A549 (cell line): ENCODE measurements around the gene RAB30. TPM values are rescaled to one million over a fixed set of nuclear protein-coding genes. Genes with fewer than 3 reads are reported as not detected.

Source experiments
- ATAC-seq, 2 experiments: fragments of 200-7000 bp in 1 of 2; fragments of >200 bp in 1 of 2; cut with Nextera tagmentation in 1 of 2; cut with Tn5 transposase in 1 of 2; 3 replicates each; pipeline versions ENCODE4 v1.8.0 to v1.9.1; 2018 to 2020; ENCODE audit warnings: mild to moderate bottlenecking in 1 of 2, moderate library complexity in 1 of 2
- CTCF ChIA-PET: fragments of 300-600 bp; sonication (Branson Sonifier 250); formaldehyde crosslinking; extraction: SDS; loops from one replicate; lab custom pipeline; 2021; ENCODE audit warnings: antibody characterized with exemption, inconsistent platforms; lab: Yijun Ruan, JAX
- POLR2A ChIA-PET: fragments of 350-600 bp; formaldehyde crosslinking; extraction: SDS; loops from one replicate; lab custom pipeline; 2021; ENCODE audit warnings: antibody characterized with exemption, inconsistent platforms; lab: Yijun Ruan, JAX
- DNase-seq, 2 experiments: peaks; one replicate each; pipeline versions ENCODE4 v3.0.0 to v3.0.0-alpha.2; 2011 to 2016; ENCODE audit warnings: low read depth in 1 of 2, low spot score in 1 of 2
- FAIRE-seq: peaks from 2 replicates; lab custom pipeline; 2011; peaks lifted over from hg19 to GRCh38; lab: Jason Lieb, UNC
- H3K27ac ChIP-seq, 2 experiments: fragments of >200 bp; sonication (Bioruptor Twin); formaldehyde crosslinking; 3 replicates each; pipeline ENCODE4 v1.5.1; 2016 to 2017
- H3K4me1 ChIP-seq: fragments of >200 bp; sonication (Bioruptor Twin); formaldehyde crosslinking; 3 replicates; pipeline ENCODE4 v1.6.1; 2016
- H3K4me2 ChIP-seq: fragments of >200 bp; sonication (Bioruptor Twin); formaldehyde crosslinking; 3 replicates; pipeline ENCODE4 v1.6.1; 2016
- H3K4me3 ChIP-seq: fragments of >200 bp; sonication (Bioruptor Twin); formaldehyde crosslinking; 3 replicates; pipeline ENCODE4 v1.5.1; 2016
- H3K9me3 ChIP-seq: fragments of >200 bp; sonication (Bioruptor Twin); formaldehyde crosslinking; 3 replicates; pipeline ENCODE4 v1.6.1; 2016
- CEBPB ChIP-seq, 2 experiments: fragments of >200 bp in 1 of 2; sonication (Bioruptor Twin) in 1 of 2; formaldehyde crosslinking in 1 of 2; IDR thresholded peaks; 2 replicates each; pipeline ENCODE4 v1.6.1; 2012 to 2016
- EHF ChIP-seq: fragments of 250-450 bp; sonication (Bioruptor Pico); IDR thresholded peaks from 2 replicates; pipeline ENCODE4 v1.5.0; 2020; ENCODE audit warnings: mild to moderate bottlenecking
- EP300 ChIP-seq, 2 experiments: fragments of >200 bp; sonication (Bioruptor Twin); formaldehyde crosslinking; IDR thresholded peaks; 2 replicates in 1 of 2; 3 replicates in 1 of 2; pipeline ENCODE4 v1.6.1; 2016 to 2017
- FOSB ChIP-seq: fragments of 250-450 bp; sonication (Bioruptor Pico); IDR thresholded peaks from 2 replicates; pipeline ENCODE4 v1.5.0; 2020; ENCODE audit warnings: mild to moderate bottlenecking, moderate library complexity
- FOSL2 ChIP-seq, 2 experiments: fragments of 450-650 bp in 1 of 2; fragments of >200 bp in 1 of 2; sonication (Bioruptor Twin) in 1 of 2; formaldehyde crosslinking; IDR thresholded peaks; 2 replicates each; pipeline versions ENCODE4 v1.5.0 to v1.6.1; 2016 to 2020; ENCODE audit warnings: mild to moderate bottlenecking in 1 of 2, moderate library complexity in 1 of 2
- HDAC2 ChIP-seq: fragments of 200-600 bp; sonication (generic); IDR thresholded peaks from 2 replicates; pipeline ENCODE4 v1.6.1; 2016
- JUN ChIP-seq, 2 experiments: fragments of >200 bp; sonication (Bioruptor Twin); formaldehyde crosslinking; IDR thresholded peaks; 2 replicates in 1 of 2; 3 replicates in 1 of 2; pipeline ENCODE4 v1.6.1; 2016 to 2017
- JUNB ChIP-seq: fragments of >200 bp; sonication (Bioruptor Twin); formaldehyde crosslinking; IDR thresholded peaks from 2 replicates; pipeline ENCODE4 v1.6.1; 2016
- NR3C1 ChIP-seq: fragments of >200 bp; sonication (Bioruptor Twin); formaldehyde crosslinking; IDR thresholded peaks from 3 replicates; pipeline ENCODE4 v1.6.1; 2017
- PBX3 ChIP-seq: IDR thresholded peaks from 2 replicates; pipeline ENCODE4 v1.6.1; 2012
- POLR2A ChIP-seq: IDR thresholded peaks from 2 replicates; pipeline ENCODE4 v1.6.1; 2012; ENCODE audit warnings: mild to moderate bottlenecking, low read length
- POLR2AphosphoS2 ChIP-seq: conservative IDR thresholded peaks from 2 replicates; pipeline ENCODE4 v1.6.1; 2012; ENCODE audit warnings: low read length, improper control_type of control experiment, inconsistent platforms
- RAD21 ChIP-seq, 2 experiments: fragments of >200 bp in 1 of 2; sonication (Bioruptor Twin) in 1 of 2; formaldehyde crosslinking in 1 of 2; IDR thresholded peaks in 1 of 2; conservative IDR thresholded peaks in 1 of 2; 2 replicates in 1 of 2; 3 replicates in 1 of 2; pipeline ENCODE4 v1.6.1; 2012 to 2018; ENCODE audit warnings: inconsistent platforms in 1 of 2
- RARB ChIP-seq: fragments of 250-450 bp; sonication (Bioruptor Pico); IDR thresholded peaks from 2 replicates; pipeline ENCODE4 v1.8.0; 2021; ENCODE audit warnings: mild to moderate bottlenecking, moderate library complexity
- SMC3 ChIP-seq: fragments of >200 bp; sonication (Bioruptor Twin); formaldehyde crosslinking; IDR thresholded peaks from 3 replicates; pipeline ENCODE4 v1.6.1; 2018; ENCODE audit warnings: inconsistent platforms
- TFCP2L1 ChIP-seq: fragments of 250-450 bp; sonication (Bioruptor Pico); IDR thresholded peaks from 2 replicates; pipeline ENCODE4 v1.5.0; 2021; ENCODE audit warnings: mild to moderate bottlenecking
- TP53 ChIP-seq: fragments of 250-450 bp; sonication (Bioruptor Pico); IDR thresholded peaks from 2 replicates; pipeline ENCODE4 v1.5.0; 2021; ENCODE audit warnings: mild to moderate bottlenecking, moderate library complexity
- USF2 ChIP-seq: fragments of 450-650 bp; IDR thresholded peaks from 2 replicates; pipeline ENCODE4 v1.6.1; 2014; ENCODE audit warnings: antibody characterized with exemption
- ZC3H11A ChIP-seq: fragments of 450-650 bp; IDR thresholded peaks from 2 replicates; pipeline ENCODE4 v1.6.1; 2014; ENCODE audit warnings: antibody characterized with exemption, mild to moderate bottlenecking
- ZNF302 ChIP-seq: fragments of 250-450 bp; sonication (Bioruptor Pico); IDR thresholded peaks from 2 replicates; pipeline ENCODE4 v1.9.0; 2021; ENCODE audit warnings: inconsistent platforms, mild to moderate bottlenecking, moderate library complexity
- ZSCAN20 ChIP-seq: fragments of 250-450 bp; sonication (Bioruptor Pico); IDR thresholded peaks from 2 replicates; pipeline ENCODE4 v1.8.0; 2022; ENCODE audit warnings: mild to moderate bottlenecking, moderate library complexity
- WGBS: methylation state at CpG from one replicate; pipeline ENCODE4 v1.1.6; 2017; ENCODE audit errors: missing lambda C conversion rate; 5-methylcytosine and 5-hydroxymethylcytosine counted together
- polyA plus RNA-seq, 4 experiments: library from polyadenylated mRNA; depleted of rRNA in 3 of 4; stranded (reverse); fragments of >200 nt; fragmentation: RNase III in 1 of 4; extraction: RNeasy Plus Mini Kit Qiagen cat#74134 plus additional on column Dnase treatment in 1 of 4; gene quantifications; 2 replicates in 3 of 4; 3 replicates in 1 of 4; pipeline ENCODE4 v1.2.3, GENCODE V29; 2011 to 2017
- TF ChIP-seq, protein P1 (sequence below): fragments of >200 bp; sonication (Bioruptor Twin); formaldehyde crosslinking; IDR thresholded peaks from 2 replicates; pipeline ENCODE4 v1.6.1; 2016

The RAB30 gene
- polyA plus RNA-seq, 2 of the 4 experiments (the other 2 are of a cell fraction) = 4.2 to 6.2 TPM

- ATAC-seq (no peak), DNase-seq (no peak), FAIRE-seq (no peak)
- TF ChIP-seq SMC3 = no peak
- TF ChIP-seq PBX3 = no peak
- no peak for TF ChIP-seq FOSL2 (IDR thresholded peaks at IDR 0.05)
- TF ChIP-seq FOSL2 (CRISPR knock-in tag; IDR thresholded peaks at IDR 0.05) = no peak
- TF ChIP-seq CEBPB (IDR thresholded peaks at IDR 0.05) = no peak
- TF ChIP-seq ZNF302 (CRISPR knock-in tag) = no peak
- TF ChIP-seq, protein P1, sequence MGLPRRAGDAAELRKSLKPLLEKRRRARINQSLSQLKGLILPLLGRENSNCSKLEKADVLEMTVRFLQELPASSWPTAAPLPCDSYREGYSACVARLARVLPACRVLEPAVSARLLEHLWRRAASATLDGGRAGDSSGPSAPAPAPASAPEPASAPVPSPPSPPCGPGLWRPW = no peak
- TF ChIP-seq JUN (IDR thresholded peaks at IDR 0.05) = no peak
- no peak for TF ChIP-seq FOSB (CRISPR knock-in tag)
- TF ChIP-seq USF2 = no peak
- no peak for TF ChIP-seq RAD21 (conservative IDR thresholded peaks at IDR 0.05 in 1 of 2, IDR thresholded peaks at IDR 0.05 in 1 of 2)
- no peak for TF ChIP-seq POLR2AphosphoS2
- Histone ChIP-seq H3K9me3 (no peaks in the 10 kb centered on the region), H3K4me3 (no peak overlapping the region), H3K4me1 (no peaks in the 10 kb centered on the region), H3K4me2 (no peak overlapping the region), H3K27ac (no peak overlapping the region)
- POLR2A ChIA-PET = no interaction called here
- 77% methylated on average over 3 of the region's 3 CpGs for WGBS
- CTCF ChIA-PET = no interaction called here
These were observed 85.3 kb downstream of the RAB30 start for GRCh38 chr11:82986446-82986845.

DNA sequence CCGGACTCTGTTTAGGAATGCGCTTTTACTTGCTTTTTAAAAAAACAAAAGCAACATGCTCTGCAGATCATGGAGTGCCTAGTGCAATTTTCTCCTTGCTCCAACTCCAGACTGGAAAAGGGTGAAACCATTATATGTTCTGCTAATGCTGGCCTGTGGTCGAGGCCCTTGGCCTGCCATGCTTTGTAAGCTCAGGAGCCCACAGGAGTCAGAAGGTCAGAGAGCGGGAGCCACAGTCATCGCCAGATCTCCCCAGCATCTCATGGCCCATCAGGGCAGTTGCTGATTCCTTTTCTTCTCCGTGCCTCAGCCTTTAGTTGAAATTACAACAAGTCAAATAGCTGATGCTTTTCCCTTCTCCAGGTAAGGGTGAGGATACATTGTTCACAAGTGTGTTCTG, 89.8 kb downstream of the RAB30 start:
- no peak for FAIRE-seq
- 88% methylated on average over 6 of the region's 6 CpGs for WGBS
- ChIA-PET CTCF (no interaction called here), POLR2A (no interaction called here)
- TF ChIP-seq JUNB (no peak), FOSB (CRISPR knock-in tag) (no peak)
- no peak overlapping the region for H3K27ac ChIP-seq
- no peak for DNase-seq
- H3K4me2 ChIP-seq = no peak overlapping the region
- H3K4me3 ChIP-seq = no peak overlapping the region
- H3K4me1 ChIP-seq = peaks cover 27% of the 10 kb centered on the region
- ATAC-seq = no peak
- H3K9me3 ChIP-seq = no peaks in the 10 kb centered on the region

DNA sequence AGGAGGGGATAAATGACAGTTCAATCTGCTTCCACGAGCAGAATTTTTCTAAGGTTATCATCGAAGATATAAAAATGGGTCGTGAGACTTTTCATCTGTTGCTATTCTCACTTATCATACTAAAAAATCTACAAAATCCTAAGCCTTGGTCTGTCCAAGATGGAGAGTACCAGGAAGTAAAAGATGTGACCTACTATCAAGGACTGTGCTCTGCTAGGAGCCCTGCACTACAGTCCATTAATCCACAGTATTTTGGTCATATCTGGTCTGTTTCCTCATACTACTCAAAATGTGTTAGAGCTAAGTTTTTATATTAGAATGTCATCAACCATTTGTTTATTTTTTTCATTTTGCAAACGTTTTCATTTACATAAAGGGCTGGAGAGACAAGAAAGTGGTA, 90.8 kb downstream of the RAB30 start:
- TF ChIP-seq ZSCAN20 (CRISPR knock-in tag) (no peak), POLR2AphosphoS2 (no peak), ZC3H11A (no peak), EHF (CRISPR knock-in tag) (no peak), USF2 (no peak), RAD21 (conservative IDR thresholded peaks at IDR 0.05 in 1 of 2, IDR thresholded peaks at IDR 0.05 in 1 of 2) (no peak), NR3C1 (no peak), TFCP2L1 (CRISPR knock-in tag) (no peak), TP53 (CRISPR knock-in tag) (no peak), RARB (CRISPR knock-in tag) (no peak), HDAC2 (no peak), EP300 (IDR thresholded peaks at IDR 0.05) (no peak), CEBPB (IDR thresholded peaks at IDR 0.05) (no peak), JUN (IDR thresholded peaks at IDR 0.05) (no peak), POLR2A (no peak)
- ATAC-seq = peak in 1 of 2 experiments; percentile 56; a peak in 2 of 6 replicates
- DNase-seq = no peak
- FAIRE-seq = no peak
- ChIA-PET CTCF (no interaction called here), POLR2A (interaction anchor here (1.0 kb wide), 1 partner anchor 91 kb away, joined by 3 read pairs; the partner anchor contains the start of gene RAB30)
- 65% methylated on average over 4 of the region's 4 CpGs for WGBS
- Histone ChIP-seq H3K4me3 (no peak overlapping the region), H3K9me3 (no peaks in the 10 kb centered on the region), H3K4me2 (no peak overlapping the region; the same call in 2 of the 3 replicates), H3K4me1 (peaks cover 27% of the 10 kb centered on the region), H3K27ac (no peak overlapping the region)
